HepG2 (cell line): ENCODE measurements around the gene SMARCE1. TPM values are rescaled to one million over a fixed set of nuclear protein-coding genes. Genes with fewer than 3 reads are reported as not detected.

Experiments
- ARNTL ChIP-seq: sonication (generic); formaldehyde crosslinking; IDR thresholded peaks from 2 replicates; pipeline ENCODE4 v1.4.0; 2020; ENCODE audit warnings: mild to moderate bottlenecking, missing genetic modification reagents
- ATF5 ChIP-seq: sonication (generic); formaldehyde crosslinking; IDR thresholded peaks from 2 replicates; pipeline ENCODE4 v1.4.0; 2020; ENCODE audit warnings: mild to moderate bottlenecking, low read depth, missing genetic modification reagents
- CAMTA2 ChIP-seq: sonication (generic); formaldehyde crosslinking; IDR thresholded peaks from 2 replicates; pipeline ENCODE4 v1.4.0; 2020; ENCODE audit warnings: mild to moderate bottlenecking, missing genetic modification reagents, borderline replicate concordance
- DMTF1 ChIP-seq: sonication (generic); formaldehyde crosslinking; IDR thresholded peaks from 2 replicates; pipeline ENCODE4 v1.4.0; 2020; ENCODE audit warnings: mild to moderate bottlenecking, missing genetic modification reagents
- ELF3 ChIP-seq: IDR thresholded peaks from 2 replicates; pipeline ENCODE4 v1.6.1; 2016; ENCODE audit warnings: missing genetic modification reagents, missing compliant biosample characterization
- ERF ChIP-seq: IDR thresholded peaks from 2 replicates; pipeline ENCODE4 v1.6.1; 2018; ENCODE audit warnings: missing biosample characterization, missing genetic modification reagents
- ETS1 ChIP-seq: sonication (generic); formaldehyde crosslinking; IDR thresholded peaks from 2 replicates; pipeline ENCODE4 v1.4.0; 2020; ENCODE audit warnings: missing genetic modification reagents
- FOXO1 ChIP-seq: sonication (generic); formaldehyde crosslinking; IDR thresholded peaks from 2 replicates; pipeline ENCODE4 v1.4.0; 2020; ENCODE audit warnings: missing genetic modification reagents
- KLF12 ChIP-seq: sonication (generic); formaldehyde crosslinking; IDR thresholded peaks from 2 replicates; pipeline ENCODE4 v1.4.0; 2020; ENCODE audit warnings: missing genetic modification reagents, borderline replicate concordance
- MBD4 ChIP-seq: IDR thresholded peaks from 2 replicates; pipeline ENCODE4 v1.6.1; 2012; ENCODE audit warnings: low read length, inconsistent platforms, borderline replicate concordance
- MEF2D ChIP-seq: sonication (generic); formaldehyde crosslinking; IDR thresholded peaks from 2 replicates; pipeline ENCODE4 v1.5.1; 2020; ENCODE audit warnings: mild to moderate bottlenecking, missing genetic modification reagents
- MYNN ChIP-seq: sonication (generic); formaldehyde crosslinking; IDR thresholded peaks from 2 replicates; pipeline ENCODE4 v1.4.0; 2020; ENCODE audit warnings: mild to moderate bottlenecking, low read depth, missing genetic modification reagents
- PCBP1 ChIP-seq: fragments of 200-400 bp; formaldehyde crosslinking; IDR thresholded peaks from 2 replicates; pipeline ENCODE4 v1.6.1; 2017; ENCODE audit warnings: mild to moderate bottlenecking, low read depth, low read length, borderline replicate concordance
- POLR2A ChIP-seq, 2 experiments: IDR thresholded peaks; 2 replicates each; pipeline ENCODE4 v1.6.1; 2011; ENCODE audit warnings: low read depth in 2 of 2, low read length in 2 of 2, mild to moderate bottlenecking in 1 of 2, moderate library complexity in 1 of 2; ENCODE audit not compliant: insufficient read depth in 1 of 2
- PREB ChIP-seq: sonication (generic); formaldehyde crosslinking; IDR thresholded peaks from 2 replicates; pipeline ENCODE4 v1.4.0; 2020; ENCODE audit warnings: missing genetic modification reagents
- ZNF20 ChIP-seq: sonication (generic); formaldehyde crosslinking; IDR thresholded peaks from 2 replicates; pipeline ENCODE4 v1.4.0; 2020; ENCODE audit warnings: mild to moderate bottlenecking, moderate library complexity, missing genetic modification reagents
- ZNF597 ChIP-seq: sonication (generic); formaldehyde crosslinking; IDR thresholded peaks from 2 replicates; pipeline ENCODE4 v1.5.0; 2020; ENCODE audit warnings: missing genetic modification reagents
- ZNF687 ChIP-seq: sonication (generic); formaldehyde crosslinking; IDR thresholded peaks from 2 replicates; pipeline ENCODE4 v1.5.1; 2020; ENCODE audit warnings: mild to moderate bottlenecking, missing genetic modification reagents, moderate library complexity
- polyA plus RNA-seq, 8 experiments: library from polyadenylated mRNA; depleted of rRNA in 3 of 8; stranded (reverse) in 7 of 8; unstranded in 1 of 8; fragments of >200 nt; fragmentation: Illumina TruSeq in 4 of 8; extraction: Trizol in 4 of 8; gene quantifications; 2 replicates each; pipeline versions ENCODE4 v1.2.1 to v1.2.3, GENCODE V29; 2011 to 2016; ENCODE audit warnings: low read depth in 4 of 8, missing spikeins in 1 of 8, mixed read lengths in 1 of 8; ENCODE audit not compliant: insufficient read depth in 1 of 8
- total RNA-seq, 5 experiments: library from RNA; depleted of rRNA; stranded (reverse); fragments of >200 nt; fragmentation: Illumina TruSeq; extraction: Trizol; gene quantifications; 2 replicates each; pipeline ENCODE4 v1.2.3, GENCODE V29; 2016; ENCODE audit warnings: low read depth in 1 of 5

The SMARCE1 gene
- total and polyA plus RNA-seq, 2 of the 13 experiments (the other 11 are each of a cell fraction or from before 2014, with no cell fraction given): 43.5 to 127 TPM

GRCh38 chr17:40648384-40648968, 858 bp upstream of the SMARCE1 start (continued):
- TF ChIP-seq CAMTA2 (no peak), MEF2D (CRISPR knock-in tag) (0 out of 2 replicates have a peak, but pooled peaks have one; percentile 2), ERF (0 out of 2 replicates have a peak, but pooled peaks have one; percentile 59), ATF5 (0 out of 2 replicates have a peak, but pooled peaks have one; percentile 72), ELF3 (CRISPR knock-in tag) (0 out of 2 replicates have a peak, but pooled peaks have one; percentile 8), PCBP1 (0 out of 2 replicates have a peak, but pooled peaks have one; percentile 16), ARNTL (CRISPR knock-in tag) (no peak; the same call in none of the 2 replicates), FOXO1 (peak; percentile 8; the same call in 1 of the 2 replicates), PREB (no peak), POLR2A (IDR thresholded peaks at IDR 0.05; ENCODE audit: insufficient read depth in 1 of 2, low read depth in 2 of 2, low read length in 2 of 2) (peak in 1 of 2 experiments; percentile 87; a peak in 2 of 4 replicates), MYNN (CRISPR knock-in tag) (no peak), ETS1 (CRISPR knock-in tag) (0 out of 2 replicates have a peak, but pooled peaks have one; percentile 51), ZNF597 (CRISPR knock-in tag) (no peak), DMTF1 (CRISPR knock-in tag) (0 out of 2 replicates have a peak, but pooled peaks have one; percentile 14), ZNF687 (CRISPR knock-in tag) (peak; percentile 39), MBD4 (no peak), ZNF20 (CRISPR knock-in tag) (no peak), KLF12 (CRISPR knock-in tag) (no peak; the same call in 1 of the 2 replicates)
